HG02759 (cell line): ENCODE results near the gene NR5A2.

Source experiments
- ATAC-seq: cut with Tn5 transposase; IDR thresholded peaks from one replicate; pipeline ENCODE4 v1.9.1; 2021; ENCODE audit warnings: mild to moderate bottlenecking, moderate library complexity; ENCODE audit not compliant: unreplicated experiment

NR5A2 gene

DNA sequence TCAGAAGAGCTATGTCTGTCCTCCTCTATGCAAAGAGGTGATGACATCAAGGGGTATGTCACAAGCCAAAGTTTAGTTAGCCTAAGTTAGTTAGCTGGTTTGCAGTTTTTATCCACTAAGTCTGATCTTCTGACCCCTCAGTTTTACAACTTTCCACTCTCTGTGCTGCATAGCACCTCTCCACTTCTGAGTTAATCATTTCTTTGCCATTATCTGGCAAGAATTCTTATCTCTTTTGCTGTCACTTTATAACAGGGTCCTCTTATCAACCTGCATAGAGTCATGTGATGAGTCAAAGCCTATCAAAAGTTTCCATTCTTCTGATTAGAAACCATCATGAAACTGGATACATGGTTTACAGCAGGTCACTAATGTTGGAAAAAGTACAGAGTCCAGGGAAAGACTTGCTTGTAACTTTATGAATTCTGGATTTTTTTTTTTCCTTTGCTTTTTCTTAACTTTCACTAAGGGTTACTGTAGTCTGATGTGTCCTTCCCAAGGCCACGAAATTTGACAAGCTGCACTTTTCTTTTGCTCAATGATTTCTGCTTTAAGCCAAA lies at the start of gene NR5A2:
NR5A2 (plus strand) TSS at position 447 of the 560 bp plus-strand sequence. CDS start 138 bp downstream, outside the sequence.
- no peak for ATAC-seq

DNA sequence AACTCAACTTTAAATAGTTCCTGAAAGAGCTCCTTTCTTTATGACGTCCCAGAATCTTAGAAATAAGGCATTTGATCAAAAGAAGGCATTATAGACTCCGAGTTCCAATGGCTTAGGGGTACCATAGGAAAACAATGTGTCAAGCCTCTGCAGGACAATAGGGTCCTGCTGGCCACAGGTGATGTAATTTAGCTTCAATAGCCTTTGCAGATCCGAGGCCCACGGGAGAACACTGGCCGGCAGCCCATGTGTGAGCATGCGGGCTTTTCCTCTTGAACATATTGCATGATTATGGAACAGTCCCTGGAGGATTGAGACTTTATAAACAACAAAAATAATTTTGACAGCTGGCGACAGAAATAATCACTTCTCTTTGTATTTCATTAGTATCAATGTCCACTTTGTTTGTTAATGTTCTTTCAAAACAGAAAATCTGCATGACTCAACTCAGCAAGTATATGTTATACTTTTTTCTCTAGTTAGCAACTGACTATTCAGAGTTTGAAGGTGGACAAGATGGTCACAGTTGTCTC lies 49.0 kb upstream of the NR5A2 start:
- ATAC-seq: no peak

DNA sequence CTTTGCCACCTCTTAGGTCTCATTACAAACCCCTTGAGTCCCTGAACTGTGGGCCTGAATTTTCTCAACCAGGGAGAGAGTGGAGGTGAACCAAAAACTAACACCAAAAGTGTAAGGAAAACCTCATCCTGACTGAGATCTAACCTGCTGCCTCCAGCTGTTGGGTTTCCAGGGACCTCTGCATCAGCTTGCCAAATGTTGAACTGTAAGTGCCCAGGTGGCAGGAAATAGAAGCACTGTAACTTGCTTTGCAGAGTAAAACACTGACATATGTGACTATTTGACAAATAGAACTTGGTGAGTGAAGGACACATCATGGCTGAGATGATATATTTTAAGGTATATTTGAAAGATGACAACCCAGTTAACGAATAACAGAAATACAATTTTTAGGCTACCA lies 48.4 kb upstream of the NR5A2 start:
- ATAC-seq: no peak

DNA sequence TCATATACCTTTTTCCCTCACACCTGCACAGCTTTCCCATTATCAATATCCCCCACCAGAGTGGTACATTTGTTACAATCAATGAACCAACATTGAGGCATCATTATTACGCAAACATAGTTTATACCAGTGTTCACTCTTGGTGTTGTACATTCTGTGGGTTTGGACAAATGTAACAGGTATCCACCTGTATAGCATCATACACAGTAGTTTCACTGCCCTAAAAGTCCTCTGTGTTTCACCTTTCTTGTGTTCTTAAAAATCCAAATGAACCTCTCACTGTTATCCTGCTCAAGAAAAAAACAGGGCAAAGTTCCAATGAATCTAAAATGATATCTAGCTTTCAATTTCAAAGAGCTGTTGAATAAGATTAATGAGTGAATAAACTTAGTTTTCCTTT lies 45.9 kb upstream of the NR5A2 start:
- no peak for ATAC-seq

DNA sequence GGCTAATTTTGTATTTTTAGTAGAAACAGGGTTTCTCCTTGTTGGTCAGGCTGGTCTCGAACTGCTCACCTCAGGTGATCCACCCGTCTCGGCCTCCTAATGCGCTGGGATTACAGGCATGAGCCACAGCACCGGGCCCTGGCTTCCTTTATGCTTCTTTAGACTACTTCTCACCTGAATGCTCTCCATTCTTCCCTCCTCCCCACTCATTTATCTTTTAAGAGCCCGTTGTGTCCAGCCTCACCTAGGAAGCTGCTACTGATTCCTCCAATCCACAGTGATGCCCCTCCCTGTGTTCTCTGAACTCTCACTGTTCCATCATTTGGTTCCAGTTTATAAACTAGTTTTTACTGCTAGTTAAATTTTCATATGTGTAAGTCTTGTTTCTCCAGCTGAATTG lies 44.9 kb upstream of the NR5A2 start:
- ATAC-seq: no peak

- no peak for ATAC-seq
Measured at GRCh38 chr1:199983531-199983930, 44.0 kb upstream of the NR5A2 start.

GRCh38 chr1:199995096-199995685 lies 32.3 kb upstream of the NR5A2 start:
- no peak for ATAC-seq

- no peak for ATAC-seq
Measured at GRCh38 chr1:200005165-200005564, 22.3 kb upstream of the NR5A2 start.

- ATAC-seq: no peak
Measured at GRCh38 chr1:200006711-200007110, 20.8 kb upstream of the NR5A2 start.

DNA sequence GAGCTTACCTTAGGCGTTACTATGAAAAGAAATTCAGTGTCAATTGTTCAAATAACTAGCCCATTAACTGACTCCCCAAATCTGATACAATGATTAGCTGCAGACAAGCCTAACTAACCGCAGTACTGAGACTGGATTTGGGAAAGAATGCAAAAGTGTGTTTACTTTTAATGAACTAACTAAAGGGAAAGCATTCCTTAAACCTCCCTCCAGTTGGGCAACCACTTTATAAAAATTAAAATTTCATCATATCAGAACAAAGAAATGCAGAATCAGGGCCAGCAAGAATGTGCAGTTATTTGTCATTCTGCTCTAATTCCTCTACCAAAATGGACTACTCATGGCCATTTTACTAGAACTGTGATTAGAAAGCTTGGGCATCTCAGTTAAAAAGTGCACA lies 11.7 kb upstream of the NR5A2 start:
- no peak for ATAC-seq

DNA sequence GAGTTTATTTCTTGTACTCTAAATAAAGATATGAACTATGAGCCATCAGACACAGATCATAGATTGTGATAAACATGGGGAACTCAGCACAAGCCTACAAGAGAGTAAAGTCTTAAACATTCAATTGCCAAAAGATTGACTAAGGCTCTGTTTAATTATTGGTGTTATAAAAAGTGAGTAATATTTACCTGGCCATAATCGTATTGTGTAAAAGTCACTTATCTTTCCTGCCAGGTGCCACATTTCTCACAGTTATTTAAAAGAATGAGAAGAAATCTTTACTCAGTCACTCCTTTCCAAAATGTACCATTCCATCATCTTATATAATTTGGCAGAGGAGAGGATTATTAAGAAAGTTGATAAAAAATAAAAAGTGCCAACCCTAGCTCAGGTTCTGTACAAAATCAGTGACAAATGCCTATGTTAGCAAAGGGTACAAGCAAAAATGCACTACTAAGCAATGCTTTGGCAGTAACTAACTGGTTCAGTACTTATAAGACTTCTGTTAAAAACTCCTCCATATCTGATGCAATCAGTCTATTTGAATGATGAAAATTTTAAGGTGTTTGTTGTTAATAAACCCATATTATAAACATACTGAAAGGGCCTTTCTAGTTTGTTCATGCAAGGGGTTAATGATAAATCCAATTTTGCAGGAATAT lies 5.8 kb upstream of the NR5A2 start:
- no peak for ATAC-seq

DNA sequence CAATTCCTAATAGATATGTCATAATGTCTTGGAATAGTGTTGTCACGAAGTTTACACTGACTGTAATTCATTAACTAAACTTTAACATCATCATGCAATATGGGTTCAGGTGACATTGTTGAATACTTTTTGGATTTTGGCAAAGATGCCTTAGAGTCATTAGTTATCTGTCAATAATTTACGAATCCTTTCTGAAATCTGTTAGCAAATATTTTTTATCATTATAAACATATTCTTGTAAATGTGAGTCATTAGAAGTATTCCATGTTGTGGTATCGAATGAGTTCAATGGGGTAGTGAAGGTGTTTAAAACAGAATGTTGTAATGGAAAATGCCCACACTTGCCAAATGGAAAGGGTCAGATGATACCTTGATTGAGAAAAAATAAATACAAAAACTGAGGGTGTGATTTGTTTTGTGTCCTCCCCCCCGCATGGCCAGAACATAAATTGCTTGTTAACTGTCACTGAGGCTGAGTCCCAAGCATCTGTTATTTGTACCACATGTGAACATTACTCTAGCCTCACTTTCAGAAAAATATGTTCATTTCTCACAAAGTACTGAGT lies 5.2 kb upstream of the NR5A2 start:
- no peak for ATAC-seq

GRCh38 chr1:200028586-200029034 lies 1.1 kb downstream of the NR5A2 start:
- no peak for ATAC-seq

GRCh38 chr1:200029035-200029821 lies 1.7 kb downstream of the NR5A2 start:
- ATAC-seq: peak; percentile 53

DNA sequence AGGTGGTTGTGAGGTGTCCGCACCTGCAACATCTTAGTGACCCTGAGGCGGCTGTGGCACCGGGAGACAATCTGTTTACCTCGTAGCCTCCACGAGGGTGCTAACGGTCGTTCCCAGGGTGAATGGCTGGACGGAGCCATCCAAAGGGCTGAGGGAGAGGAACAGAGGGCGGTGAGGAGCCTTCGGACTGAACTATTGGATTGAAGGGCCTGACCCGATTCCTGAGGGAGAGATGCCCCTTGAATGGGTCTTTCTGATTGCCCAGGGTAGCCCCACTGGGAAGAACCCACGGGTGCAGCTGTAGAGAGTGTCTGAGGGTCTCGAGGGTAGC lies 2.3 kb downstream of the NR5A2 start:
- peak; percentile 9 for ATAC-seq

GRCh38 chr1:200030791-200031190 lies 3.3 kb downstream of the NR5A2 start:
- ATAC-seq: no peak

GRCh38 chr1:200033511-200034261 lies 6.2 kb downstream of the NR5A2 start:
- no peak for ATAC-seq

DNA sequence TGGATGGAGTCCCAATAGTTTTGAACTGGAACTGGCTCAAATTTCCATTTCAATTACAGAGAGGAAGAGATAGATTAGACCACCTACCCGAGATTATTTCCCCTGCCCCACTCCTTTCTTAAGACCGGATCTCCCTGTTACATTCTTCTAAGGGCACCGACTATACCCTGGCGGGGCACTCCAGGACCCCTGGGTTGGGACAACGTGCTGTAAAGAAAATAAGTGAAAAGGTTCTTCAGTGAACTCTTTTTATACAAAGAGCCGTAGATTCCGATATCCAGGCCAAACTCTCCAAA lies 6.7 kb downstream of the NR5A2 start:
- no peak for ATAC-seq

DNA sequence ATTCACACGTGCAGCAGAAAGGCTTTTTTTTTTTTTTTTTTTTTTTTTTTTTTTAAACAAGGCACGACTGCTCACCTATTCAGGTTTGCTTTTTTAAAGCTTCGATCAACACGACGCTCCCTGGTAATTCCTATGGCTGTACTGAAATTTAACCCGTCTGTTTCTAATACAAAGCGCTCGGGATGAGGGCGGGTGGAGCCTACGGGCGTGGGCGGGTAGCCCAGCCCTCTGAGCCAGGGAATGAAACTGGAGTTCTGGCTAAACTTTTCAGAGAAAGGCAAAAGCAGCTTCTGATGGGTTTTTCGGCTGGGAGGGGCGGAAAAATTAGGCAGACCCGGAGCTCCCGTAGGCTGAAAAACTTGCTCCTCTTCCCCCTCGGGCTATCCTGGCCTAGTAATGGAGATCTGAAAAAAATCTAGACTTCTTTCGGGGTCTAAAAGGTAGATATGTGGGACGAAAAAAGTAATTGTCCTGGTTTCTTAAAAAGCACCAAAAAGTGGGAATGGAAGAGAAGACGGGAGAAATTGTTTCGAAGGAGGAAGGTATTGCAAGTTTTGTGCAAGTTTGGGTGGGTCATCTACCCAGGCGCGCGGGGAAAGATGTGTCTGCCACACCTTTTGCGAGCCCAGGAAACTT lies 7.4 kb downstream of the NR5A2 start:
- ATAC-seq: no peak

DNA sequence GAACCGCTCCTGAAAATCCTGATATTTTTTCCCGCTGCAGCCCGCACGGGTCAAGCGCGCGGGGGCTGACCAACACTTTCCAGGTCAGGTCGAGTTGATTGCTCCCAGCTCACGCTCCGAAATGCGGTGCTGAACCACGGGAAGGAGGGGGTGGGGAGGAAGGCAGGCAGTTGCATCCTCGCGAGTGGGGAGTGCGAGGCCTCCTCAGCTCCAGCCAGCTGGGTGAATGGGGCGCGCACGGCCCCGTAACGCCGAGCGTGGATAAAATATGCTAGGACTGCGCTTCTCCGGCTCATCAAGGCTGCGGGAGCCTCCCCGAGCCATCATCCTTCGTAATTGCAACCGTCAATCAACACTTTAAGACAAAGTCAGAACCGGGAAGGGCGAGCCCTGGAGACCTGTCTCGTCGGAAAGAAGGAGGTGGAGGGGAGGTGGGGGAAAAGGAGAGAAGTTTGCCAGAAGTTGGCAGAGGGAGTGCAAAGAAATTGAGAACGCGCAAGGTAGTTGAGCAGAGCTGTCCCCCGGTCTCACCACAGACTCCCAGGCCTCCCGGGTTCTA lies 8.0 kb downstream of the NR5A2 start:
- no peak for ATAC-seq
